ENCODE data around the gene TARBP1.

DNA sequence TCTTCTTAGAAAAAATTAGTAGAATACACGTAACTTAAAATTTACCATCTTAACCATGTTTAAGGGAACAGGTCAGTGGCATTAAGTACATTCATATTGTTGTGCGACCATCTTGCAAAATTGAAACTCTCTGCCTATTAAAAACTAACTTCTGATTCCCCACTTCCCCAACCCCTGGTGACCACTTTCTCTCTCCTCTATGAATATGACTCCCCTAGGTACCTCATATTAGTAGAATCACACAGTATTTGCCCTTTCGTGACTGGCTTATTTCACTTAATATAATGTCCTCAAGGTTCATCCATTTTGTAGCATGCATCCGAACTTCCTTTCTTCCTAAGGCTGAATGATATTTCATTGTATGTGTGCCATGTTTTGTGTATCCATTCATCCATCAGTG is 15.1 kb upstream of the TARBP1 start:
- TF ChIP-seq, protein P1, sequence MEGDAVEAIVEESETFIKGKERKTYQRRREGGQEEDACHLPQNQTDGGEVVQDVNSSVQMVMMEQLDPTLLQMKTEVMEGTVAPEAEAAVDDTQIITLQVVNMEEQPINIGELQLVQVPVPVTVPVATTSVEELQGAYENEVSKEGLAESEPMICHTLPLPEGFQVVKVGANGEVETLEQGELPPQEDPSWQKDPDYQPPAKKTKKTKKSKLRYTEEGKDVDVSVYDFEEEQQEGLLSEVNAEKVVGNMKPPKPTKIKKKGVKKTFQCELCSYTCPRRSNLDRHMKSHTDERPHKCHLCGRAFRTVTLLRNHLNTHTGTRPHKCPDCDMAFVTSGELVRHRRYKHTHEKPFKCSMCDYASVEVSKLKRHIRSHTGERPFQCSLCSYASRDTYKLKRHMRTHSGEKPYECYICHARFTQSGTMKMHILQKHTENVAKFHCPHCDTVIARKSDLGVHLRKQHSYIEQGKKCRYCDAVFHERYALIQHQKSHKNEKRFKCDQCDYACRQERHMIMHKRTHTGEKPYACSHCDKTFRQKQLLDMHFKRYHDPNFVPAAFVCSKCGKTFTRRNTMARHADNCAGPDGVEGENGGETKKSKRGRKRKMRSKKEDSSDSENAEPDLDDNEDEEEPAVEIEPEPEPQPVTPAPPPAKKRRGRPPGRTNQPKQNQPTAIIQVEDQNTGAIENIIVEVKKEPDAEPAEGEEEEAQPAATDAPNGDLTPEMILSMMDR (IDR thresholded peaks at IDR 0.05) = no peak
- TF ChIP-seq POLR2A (IDR thresholded peaks at IDR 0.05) = no peak

Measured in ovary (tissue), 3 donors.